H1 (cell line): ENCODE results near the gene MAML3. TPM values are rescaled to one million over a fixed set of nuclear protein-coding genes. Genes with fewer than 3 reads are reported as not detected.

ENCODE experiments used
- CTCF ChIA-PET: fragments of 300-600 bp; sonication (Branson Sonifier 250); formaldehyde crosslinking; loops from one replicate; lab custom pipeline; 2021; ENCODE audit not compliant: partially characterized antibody; lab: Charles Lee
- POLR2A ChIA-PET: fragments of 300-600 bp; sonication (Branson Sonifier 250); formaldehyde crosslinking; loops from one replicate; lab custom pipeline; 2021; ENCODE audit warnings: inconsistent platforms; ENCODE audit not compliant: partially characterized antibody; lab: Charles Lee
- DNase-seq, 2 experiments: peaks; one replicate each; pipeline versions ENCODE4 v3.0.0 to v3.0.0-alpha.2; 2010 to 2022; ENCODE audit warnings: low spot score in 2 of 2, low read depth in 1 of 2, mixed read lengths in 1 of 2
- FAIRE-seq: peaks from 2 replicates; lab custom pipeline; 2011; peaks lifted over from hg19 to GRCh38; lab: Jason Lieb, UNC
- H2AFZ ChIP-seq: 2 replicates; pipeline ENCODE4 v1.8.1; 2012; ENCODE audit warnings: low read length, inconsistent platforms
- H2AK5ac ChIP-seq: 2 replicates; pipeline ENCODE4 v1.6.1; 2013; ENCODE audit warnings: low read depth, low read length
- H2BK120ac ChIP-seq: replicated peaks from 2 replicates; pipeline ENCODE3; 2013; ENCODE audit warnings: low read depth, low read length, inconsistent platforms
- H2BK12ac ChIP-seq: 2 replicates; pipeline ENCODE4 v1.6.1; 2013; ENCODE audit warnings: low read depth, low read length
- H2BK15ac ChIP-seq: 2 replicates; pipeline ENCODE4 v1.6.1; 2013; ENCODE audit warnings: low read length
- H2BK20ac ChIP-seq: 2 replicates; pipeline ENCODE4 v1.6.1; 2013; ENCODE audit warnings: low read length
- H2BK5ac ChIP-seq: 2 replicates; pipeline ENCODE4 v1.6.1; 2013; ENCODE audit warnings: low read depth, low read length
- H3K14ac ChIP-seq: 2 replicates; pipeline ENCODE4 v1.6.1; 2013; ENCODE audit warnings: inconsistent platforms; ENCODE audit not compliant: insufficient read length
- H3K18ac ChIP-seq: 2 replicates; pipeline ENCODE4 v1.6.1; 2013; ENCODE audit warnings: low read length; ENCODE audit errors: extremely low read depth
- H3K23ac ChIP-seq: 2 replicates; pipeline ENCODE4 v1.6.1; 2013; ENCODE audit warnings: inconsistent platforms; ENCODE audit not compliant: insufficient read length
- H3K23me2 ChIP-seq: 2 replicates; pipeline ENCODE4 v1.6.1; 2013; ENCODE audit warnings: low read depth, low read length
- H3K27ac ChIP-seq: 2 replicates; pipeline ENCODE4 v1.6.1; 2011; ENCODE audit warnings: low read depth, low read length, inconsistent platforms
- H3K27me3 ChIP-seq, 4 experiments: replicated peaks in 1 of 4; 1 replicate in 1 of 4; 2 replicates in 3 of 4; pipeline versions ENCODE4 v1.6.1 to v1.8.1; 2011 to 2013; ENCODE audit warnings: low read length in 3 of 4, mild to moderate bottlenecking in 3 of 4, inconsistent platforms in 2 of 4, mixed read lengths in 2 of 4, moderate library complexity in 1 of 4; ENCODE audit not compliant: control insufficient read depth in 3 of 4, insufficient read depth in 3 of 4; ENCODE audit errors: extremely low read depth in 1 of 4
- H3K36me3 ChIP-seq, 4 experiments: 2 replicates each; pipeline versions ENCODE4 v1.6.1 to v1.8.1; 2011 to 2013; ENCODE audit warnings: mild to moderate bottlenecking in 4 of 4, low read length in 3 of 4, moderate library complexity in 2 of 4, control low read depth in 1 of 4, inconsistent platforms in 1 of 4; ENCODE audit not compliant: insufficient read depth in 4 of 4, control insufficient read depth in 2 of 4
- H3K4ac ChIP-seq: replicated peaks from 2 replicates; pipeline ENCODE3; 2013; ENCODE audit warnings: low read length, low read depth, mixed read lengths, inconsistent platforms; ENCODE audit not compliant: insufficient read length
- H3K4me1 ChIP-seq, 4 experiments: replicated peaks in 1 of 4; 1 replicate in 1 of 4; 2 replicates in 3 of 4; pipeline versions ENCODE4 v1.6.1 to v1.8.1; 2011 to 2013; ENCODE audit warnings: low read length in 3 of 4, inconsistent platforms in 2 of 4, mixed read lengths in 1 of 4; ENCODE audit not compliant: insufficient read depth in 4 of 4, control insufficient read depth in 3 of 4
- H3K4me2 ChIP-seq, 2 experiments: 2 replicates each; pipeline versions ENCODE4 v1.6.1 to v1.8.1; 2011 to 2013; ENCODE audit warnings: low read depth in 2 of 2, low read length in 2 of 2, control low read depth in 1 of 2, inconsistent platforms in 1 of 2, mild to moderate bottlenecking in 1 of 2; ENCODE audit not compliant: insufficient read depth in 1 of 2
- H3K4me3 ChIP-seq, 4 experiments: fragments of 200-600, 300-600 bp in 1 of 4; sonication (generic), shearing (Covaris generic), sonication (Bioruptor Twin) in 1 of 4; 2 replicates each; pipeline versions ENCODE4 v1.5.1 to v1.8.1; 2011 to 2016; ENCODE audit warnings: low read length in 4 of 4, low read depth in 3 of 4, control low read depth in 2 of 4, inconsistent platforms in 2 of 4, mild to moderate bottlenecking in 2 of 4, mixed read lengths in 1 of 4, moderate library complexity in 1 of 4; ENCODE audit not compliant: insufficient read depth in 2 of 4; ENCODE audit errors: extremely low read depth in 1 of 4
- H3K56ac ChIP-seq: replicated peaks from 2 replicates; pipeline ENCODE3; 2013; ENCODE audit warnings: low read depth, mild to moderate bottlenecking, mixed read lengths, low read length, inconsistent platforms; ENCODE audit not compliant: insufficient read length
- H3K79me1 ChIP-seq: 2 replicates; pipeline ENCODE4 v1.6.1; 2013; ENCODE audit warnings: low read depth, low read length, control low read depth
- H3K79me2 ChIP-seq, 2 experiments: 2 replicates each; pipeline versions ENCODE4 v1.6.1 to v1.8.1; 2012 to 2013; ENCODE audit warnings: low read length in 2 of 2, mild to moderate bottlenecking in 2 of 2, inconsistent platforms in 1 of 2; ENCODE audit not compliant: insufficient read depth in 2 of 2, control insufficient read depth in 1 of 2
- H3K9ac ChIP-seq, 4 experiments: replicated peaks in 1 of 4; 1 replicate in 1 of 4; 2 replicates in 3 of 4; pipeline versions ENCODE4 v1.6.1 to v1.8.1; 2011 to 2013; ENCODE audit warnings: low read depth in 3 of 4, low read length in 3 of 4, control low read depth in 2 of 4, mild to moderate bottlenecking in 2 of 4, moderate library complexity in 2 of 4, inconsistent platforms in 1 of 4; ENCODE audit errors: extremely low read depth in 1 of 4
- H3K9me3 ChIP-seq, 2 experiments: 2 replicates each; pipeline versions ENCODE4 v1.6.1 to v1.8.1; 2012 to 2013; ENCODE audit warnings: mild to moderate bottlenecking in 2 of 2, moderate library complexity in 2 of 2, control low read depth in 1 of 2, inconsistent platforms in 1 of 2, low read depth in 1 of 2, low read length in 1 of 2, mixed read lengths in 1 of 2; ENCODE audit not compliant: insufficient read depth in 2 of 2
- H4K20me1 ChIP-seq, 2 experiments: replicated peaks in 1 of 2; 2 replicates each; pipeline versions ENCODE3 to v1.8.1; 2011 to 2013; ENCODE audit warnings: inconsistent platforms in 2 of 2, low read length in 2 of 2, mild to moderate bottlenecking in 1 of 2; ENCODE audit not compliant: insufficient read depth in 2 of 2, control insufficient read depth in 1 of 2
- H4K5ac ChIP-seq: 2 replicates; pipeline ENCODE4 v1.6.1; 2013; ENCODE audit warnings: low read length, low read depth, mixed read lengths, inconsistent platforms; ENCODE audit not compliant: insufficient read length
- H4K8ac ChIP-seq: 2 replicates; pipeline ENCODE4 v1.8.0; 2013; ENCODE audit warnings: mild to moderate bottlenecking, moderate library complexity, low read length, inconsistent platforms; ENCODE audit not compliant: insufficient read depth; ENCODE audit errors: extremely low read depth
- H4K91ac ChIP-seq: replicated peaks from 2 replicates; pipeline ENCODE3; 2013; ENCODE audit warnings: low read length, mixed read lengths, inconsistent platforms; ENCODE audit not compliant: insufficient read length
- WGBS, 2 experiments: shearing (Covaris generic) in 1 of 2; methylation state at CpG; one replicate each; pipeline versions ENCODE4 v1.1.6 to v1.1.7; 2013 to 2015; ENCODE audit warnings: low lambda C conversion rate in 2 of 2, mixed read lengths in 2 of 2, inconsistent platforms in 1 of 2, low coverage in 1 of 2, missing lambda C conversion rate in 1 of 2; ENCODE audit not compliant: insufficient replicate concordance in 2 of 2, insufficient coverage in 1 of 2, insufficient read length in 1 of 2; ENCODE audit errors: extremely low coverage in 1 of 2, missing lambda C conversion rate in 1 of 2; 5-methylcytosine and 5-hydroxymethylcytosine counted together
- polyA plus RNA-seq, 7 experiments: library from polyadenylated mRNA; depleted of rRNA in 3 of 7; stranded (reverse) in 5 of 7; unstranded in 2 of 7; fragments of >200 nt in 5 of 7; fragments of 200-250 nt in 2 of 7; gene quantifications; 1 replicate in 5 of 7; 2 replicates in 1 of 7; 4 replicates in 1 of 7; pipeline versions ENCODE4 v1.2.1 to v1.2.3, GENCODE V29; 2011 to 2013; ENCODE audit warnings: missing spikeins in 2 of 7, mixed read lengths in 2 of 7
- total RNA-seq: library from RNA; stranded (reverse); fragmentation: NEBNext Ultra II Directional; extraction: Animal tissue kit (Norgen Biotek cat#: 25700); gene quantifications from 2 replicates; pipeline ENCODE4 v1.2.1, GENCODE V29; 2021

The MAML3 gene
- total and polyA plus RNA-seq, 2 of the 8 experiments (the other 6 are each of a cell fraction or from before 2014, with no cell fraction given) = 2.1 to 5.7 TPM

DNA sequence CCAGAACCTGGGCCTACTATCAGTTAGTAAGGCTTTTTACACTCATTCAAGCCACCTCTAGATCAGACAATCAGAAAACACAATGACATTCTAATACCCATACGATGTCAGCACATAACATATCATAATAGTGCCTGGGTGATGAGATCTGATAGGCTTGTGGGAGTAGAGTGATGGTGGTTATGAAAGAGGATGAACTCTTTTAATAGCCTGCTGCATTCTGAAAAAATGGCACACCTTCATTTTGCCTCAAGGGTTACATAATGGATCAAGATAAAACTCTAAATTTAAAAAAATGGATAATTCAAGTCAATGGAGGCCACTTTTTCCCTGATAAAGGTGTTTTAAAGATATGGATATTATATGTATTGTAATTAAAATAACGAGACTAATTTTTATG lies 215.6 kb downstream of the MAML3 start:
- Histone ChIP-seq H4K20me1 (peaks cover 0 to 3% of the 10 kb centered on the region in 2 experiments), H2BK5ac (no peak overlapping the region), H2BK12ac (no peak overlapping the region), H3K23me2 (peaks cover 6% of the 10 kb centered on the region), H3K4ac (no peak overlapping the region), H3K4me2 (no peak overlapping the region), H3K4me1 (peaks cover 0 to 4% (median 3%) of the 10 kb centered on the region in 4 experiments; a peak in 2 of 7 replicates), H2BK15ac (no peak overlapping the region), H3K56ac (no peak overlapping the region), H2AFZ (no peak overlapping the region), H2AK5ac (no peak overlapping the region), H3K23ac (no peak overlapping the region), H4K91ac (no peak overlapping the region), H4K8ac (no peak overlapping the region), H3K27ac (no peak overlapping the region), H3K27me3 (no peaks in the 10 kb centered on the region), H4K5ac (no peak overlapping the region), H3K9ac (no peak overlapping the region), H2BK120ac (no peak overlapping the region), H2BK20ac (no peak overlapping the region), H3K79me1 (no peaks in the 10 kb centered on the region), H3K18ac (no peak overlapping the region), H3K79me2 (no peaks in the 10 kb centered on the region; a peak in 1 of 4 replicates), H3K14ac (no peak overlapping the region), H3K4me3 (no peak overlapping the region), H3K9me3 (no peaks in the 10 kb centered on the region), H3K36me3 (no peaks in the 10 kb centered on the region)
- DNase-seq = no peak
- no peak for FAIRE-seq
- ChIA-PET POLR2A (interaction anchor here (0.5 kb wide), 1 partner anchor 869 kb away, joined by 3 read pairs; no protein-coding TSS in a partner anchor), CTCF (interaction anchor here (0.8 to 1.1 kb wide), 3 partner anchors 9 to 204 kb away, joined by 3 read pairs; no protein-coding TSS in a partner anchor)
- WGBS, 2 experiments = 96% methylated on average over 2 of the region's 2 CpGs; no CpG with 5 or more reads in 1 of the 2 experiments
